ENCODE data around the gene PNPLA7. TPM values are rescaled to one million over a fixed set of nuclear protein-coding genes. Genes with fewer than 3 reads are reported as not detected.

PNPLA7 gene
- total and polyA plus RNA-seq, 7 donors: 1.2 to 22.3 (median 7.7) TPM

DNA sequence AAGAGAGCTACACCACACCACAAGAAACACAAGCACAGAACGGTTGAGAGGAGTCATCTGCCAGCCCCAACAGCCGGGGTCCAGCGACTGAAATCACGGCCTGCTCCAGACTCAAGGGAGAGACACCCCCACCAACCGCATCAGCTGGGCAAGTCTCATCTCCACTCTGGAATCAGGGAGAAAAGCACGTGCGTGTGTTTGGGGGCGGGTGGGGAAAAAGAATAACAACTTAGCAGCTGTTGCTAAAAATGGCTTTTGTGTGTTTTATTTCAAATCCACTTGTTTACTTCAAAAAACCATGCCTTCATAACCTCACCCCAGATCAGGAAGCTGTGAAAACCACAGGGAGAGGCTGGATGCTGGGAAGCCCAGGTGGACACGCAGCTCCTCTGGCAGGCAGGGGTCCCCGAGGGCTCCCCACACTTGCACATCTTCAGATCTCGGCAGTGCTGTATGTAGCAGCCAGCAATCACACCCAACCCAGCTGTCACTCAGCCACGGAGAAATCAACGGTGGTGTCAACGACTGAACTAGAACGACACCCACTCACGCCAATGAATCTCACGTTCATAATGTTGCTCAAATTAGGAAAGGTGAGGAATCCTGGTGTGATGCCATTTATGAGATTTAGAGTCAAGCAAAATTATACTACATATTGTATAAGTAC lies 19.0 kb downstream of the PNPLA7 start:
- whole genome bisulfite sequencing, 3 donors: 39 to 62% (median 49%) methylated on average over 17 of the region's 17 CpGs
- DNase-seq (no peak), ATAC-seq (peak in 1 of 4 donors; percentile 28)
- TF ChIP-seq, protein P1, sequence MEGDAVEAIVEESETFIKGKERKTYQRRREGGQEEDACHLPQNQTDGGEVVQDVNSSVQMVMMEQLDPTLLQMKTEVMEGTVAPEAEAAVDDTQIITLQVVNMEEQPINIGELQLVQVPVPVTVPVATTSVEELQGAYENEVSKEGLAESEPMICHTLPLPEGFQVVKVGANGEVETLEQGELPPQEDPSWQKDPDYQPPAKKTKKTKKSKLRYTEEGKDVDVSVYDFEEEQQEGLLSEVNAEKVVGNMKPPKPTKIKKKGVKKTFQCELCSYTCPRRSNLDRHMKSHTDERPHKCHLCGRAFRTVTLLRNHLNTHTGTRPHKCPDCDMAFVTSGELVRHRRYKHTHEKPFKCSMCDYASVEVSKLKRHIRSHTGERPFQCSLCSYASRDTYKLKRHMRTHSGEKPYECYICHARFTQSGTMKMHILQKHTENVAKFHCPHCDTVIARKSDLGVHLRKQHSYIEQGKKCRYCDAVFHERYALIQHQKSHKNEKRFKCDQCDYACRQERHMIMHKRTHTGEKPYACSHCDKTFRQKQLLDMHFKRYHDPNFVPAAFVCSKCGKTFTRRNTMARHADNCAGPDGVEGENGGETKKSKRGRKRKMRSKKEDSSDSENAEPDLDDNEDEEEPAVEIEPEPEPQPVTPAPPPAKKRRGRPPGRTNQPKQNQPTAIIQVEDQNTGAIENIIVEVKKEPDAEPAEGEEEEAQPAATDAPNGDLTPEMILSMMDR (IDR thresholded peaks at IDR 0.05): no peak
- Histone ChIP-seq H3K27ac (no peak overlapping the region), H3K4me3 (no peak overlapping the region), H3K9me3 (no peaks in the 10 kb centered on the region), H3K27me3 (ENCODE audit: insufficient read depth in 3 of 3, low read length in 2 of 3) (no peaks in the 10 kb centered on the region), H3K36me3 (ENCODE audit: insufficient read depth in 1 of 2, low read depth in 1 of 2) (peaks cover 0 to under 1% of the 10 kb centered on the region in 2 donors), H3K4me1 (peaks cover 10% of the 10 kb centered on the region)
- intact Hi-C loops (cut with DNase I): no loop called here

DNA sequence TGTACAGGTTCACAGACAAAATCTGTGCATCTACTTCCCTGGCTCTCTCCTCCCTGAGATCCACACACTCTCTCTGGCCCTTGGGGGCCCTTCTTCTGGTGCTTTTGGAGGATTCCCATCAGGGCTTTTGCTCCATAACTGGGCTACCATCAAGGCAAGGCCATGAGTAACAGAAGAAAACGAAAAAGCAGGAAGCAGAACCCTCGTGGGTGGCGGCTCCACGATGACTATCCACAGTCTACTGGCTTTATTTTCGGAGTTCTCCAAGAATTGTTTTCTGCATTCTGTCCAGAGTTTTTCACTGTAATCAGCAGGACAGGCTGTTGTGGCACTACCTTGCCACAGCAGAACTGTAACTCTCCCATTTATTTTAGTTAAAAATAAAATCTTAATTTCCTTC lies 19.9 kb downstream of the PNPLA7 start:
- Histone ChIP-seq H3K4me3 (no peak overlapping the region), H3K36me3 (ENCODE audit: insufficient read depth in 1 of 2, low read depth in 1 of 2) (no peaks in the 10 kb centered on the region), H3K9me3 (no peaks in the 10 kb centered on the region), H3K27me3 (ENCODE audit: insufficient read depth in 3 of 3, low read length in 2 of 3) (no peaks in the 10 kb centered on the region), H3K27ac (no peak overlapping the region), H3K4me1 (peaks cover 10% of the 10 kb centered on the region)
- 68 to 82% (median 78%) methylated on average over 5 of the region's 5 CpGs for WGBS, 3 donors
- ATAC-seq (no peak), DNase-seq (no peak)
- intact Hi-C loops (cut with DNase I): no loop called here
- TF ChIP-seq, protein P1 (IDR thresholded peaks at IDR 0.05): no peak

DNA sequence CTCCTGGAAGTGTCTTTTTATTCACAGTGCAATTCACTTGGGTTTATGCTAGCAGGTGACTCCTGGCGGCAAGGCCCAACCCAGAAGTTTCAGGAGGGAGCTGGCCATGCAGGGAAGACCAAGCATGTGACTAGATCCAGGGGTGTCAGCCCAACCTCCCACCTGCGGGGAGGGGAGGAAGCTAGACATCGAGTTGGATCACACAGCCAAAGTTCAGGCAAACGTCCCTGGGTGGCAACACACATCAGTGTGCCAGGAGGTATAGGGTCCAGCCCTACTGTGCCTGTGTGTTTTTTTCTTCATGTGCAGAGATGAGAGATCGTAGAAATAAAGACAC lies 25.3 kb downstream of the PNPLA7 start:
- ATAC-seq: no peak
- no peaks in the 10 kb centered on the region for H3K9me3 ChIP-seq
- H3K4me1 ChIP-seq: peaks cover 4% of the 10 kb centered on the region
- no peak overlapping the region for H3K27ac ChIP-seq
- no peak overlapping the region for H3K4me3 ChIP-seq
- H3K27me3 ChIP-seq (ENCODE audit: insufficient read depth in 3 of 3, low read length in 2 of 3): no peaks in the 10 kb centered on the region
- TF ChIP-seq, protein P1 (IDR thresholded peaks at IDR 0.05): no peak
- 75 to 85% (median 83%) methylated on average over 5 of the region's 5 CpGs for WGBS, 3 donors
- DNase-seq: no peak
- peaks cover 0 to 24% of the 10 kb centered on the region in 2 donors for H3K36me3 ChIP-seq (ENCODE audit: insufficient read depth in 1 of 2, low read depth in 1 of 2)
- intact Hi-C loops (cut with DNase I): loop anchor here in 1 of 2 donors (5.0 to 10.0 kb wide), 2 partner anchors 103 to 230 kb away; partner anchors contain the start of genes EXD3 and NOXA1

DNA sequence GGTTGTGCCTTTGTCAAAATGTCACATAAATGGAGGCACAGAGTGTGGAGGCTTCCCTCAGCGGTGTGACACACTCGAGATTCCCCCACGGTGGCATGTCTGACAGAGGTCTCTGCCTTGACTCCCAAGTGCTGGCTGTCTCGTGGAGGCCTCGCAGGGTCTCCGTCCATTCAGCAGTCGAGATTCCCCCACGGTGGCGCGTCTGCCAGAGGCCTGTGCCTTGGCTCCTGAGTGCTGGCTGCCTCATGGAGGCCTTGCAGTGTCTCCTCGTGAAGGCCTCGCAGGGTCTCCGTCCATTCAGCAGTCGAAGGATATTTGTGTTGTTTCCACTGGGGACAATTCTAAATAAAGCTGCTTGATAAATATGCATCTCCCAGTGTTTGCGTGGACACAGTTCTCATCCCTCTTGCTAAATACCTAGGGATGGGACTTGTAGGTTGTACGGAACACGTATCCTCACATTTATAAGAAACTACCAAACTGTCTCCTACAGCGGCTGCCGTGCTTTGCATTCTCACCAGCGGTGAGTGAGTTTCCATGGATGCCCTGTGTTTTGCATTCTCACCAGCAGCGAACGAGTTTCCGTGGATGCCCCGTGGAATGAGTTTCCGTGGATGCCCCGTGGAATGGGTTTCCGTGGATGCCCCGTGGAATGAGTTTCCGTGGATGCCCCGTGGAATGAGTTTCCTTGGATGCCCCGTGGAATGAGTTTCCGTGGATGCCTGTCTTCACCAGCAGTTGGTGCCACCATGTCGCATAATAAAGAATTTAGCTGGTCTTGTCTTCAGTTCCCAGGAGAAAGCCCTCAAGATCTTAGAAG lies 25.8 kb downstream of the PNPLA7 start:
- intact Hi-C loops (cut with DNase I): loop anchor here in 1 of 2 donors (5.0 to 10.0 kb wide), 2 partner anchors 102 to 230 kb away; partner anchors contain the start of genes EXD3 and NOXA1
- TF ChIP-seq, protein P1 (IDR thresholded peaks at IDR 0.05): no peak
- no peak overlapping the region for H3K27ac ChIP-seq
- H3K4me1 ChIP-seq: peaks cover 4% of the 10 kb centered on the region
- DNase-seq: no peak
- H3K9me3 ChIP-seq: no peaks in the 10 kb centered on the region
- no peak for ATAC-seq
- H3K36me3 ChIP-seq (ENCODE audit: insufficient read depth in 1 of 2, low read depth in 1 of 2): peaks cover 0 to 29% of the 10 kb centered on the region in 2 donors
- 94 to 97% (median 95%) methylated on average over 33 of the region's 33 CpGs for WGBS, 3 donors
- H3K27me3 ChIP-seq (ENCODE audit: insufficient read depth in 3 of 3, low read length in 2 of 3): no peaks in the 10 kb centered on the region
- no peak overlapping the region for H3K4me3 ChIP-seq

All from psoas muscle (tissue), 8 donors.